Activated CD8-positive, alpha-beta T cell treated with anti-CD3 and anti-CD28 coated beads for 36 hours (primary cell): Measurements from ENCODE around the gene WDR70. TPM values are rescaled to one million over a fixed set of nuclear protein-coding genes. Genes with fewer than 3 reads are reported as not detected.
"Not testable (repeated sequence)": the region's sequence is repeated elsewhere in the genome, so short reads cannot be mapped to it uniquely, and the experiment has no call there.

ENCODE experiments used
- ATAC-seq: fragments of 200-7000 bp; cut with Tn5 transposase; one replicate; pipeline ENCODE4 v1.10.0; 2021; ENCODE audit warnings: mild to moderate bottlenecking, moderate library complexity
- CTCF ChIA-PET: fragments of 350-600 bp; sonication (Branson Sonifier 250); formaldehyde crosslinking; loops from one replicate; lab custom pipeline; 2021; ENCODE audit warnings: antibody characterized with exemption; lab: Charles Lee
- POLR2A ChIA-PET: fragments of 350-600 bp; sonication (Branson Sonifier 250); formaldehyde crosslinking; loops from one replicate; lab custom pipeline; 2021; ENCODE audit warnings: antibody characterized with exemption; lab: Charles Lee
- DNase-seq: peaks from one replicate; pipeline ENCODE4 v3.0.0-alpha.2; 2020
- H3K27ac Mint-ChIP-seq: one replicate; pipeline ENCODE4 v1.8.0; 2021; ENCODE audit warnings: mild to moderate bottlenecking, mixed read lengths
- H3K27me3 Mint-ChIP-seq: one replicate; pipeline ENCODE4 v1.8.0; 2021; ENCODE audit warnings: mixed read lengths
- H3K36me3 Mint-ChIP-seq: one replicate; pipeline ENCODE4 v1.8.0; 2021; ENCODE audit warnings: low read depth, mixed read lengths
- H3K4me1 Mint-ChIP-seq: one replicate; pipeline ENCODE4 v1.8.0; 2021; ENCODE audit warnings: low read depth, mixed read lengths
- H3K4me3 Mint-ChIP-seq: one replicate; pipeline ENCODE4 v1.8.0; 2021; ENCODE audit warnings: mild to moderate bottlenecking, moderate library complexity, mixed read lengths
- H3K9me3 Mint-ChIP-seq: one replicate; pipeline ENCODE4 v1.8.0; 2021; ENCODE audit warnings: mixed read lengths
- intact Hi-C: fragments of 100-400 bp; cut with micrococcal nuclease; formaldehyde crosslinking; loops from one replicate; pipeline ENCODE4 v1.10.0; 2022
- total RNA-seq, 2 experiments: library from RNA; stranded (reverse); gene quantifications; one replicate each; pipeline ENCODE4 v1.2.3, GENCODE V29; 2021
- TF ChIP-seq, protein P1 (sequence below): fragments of 200-600 bp; IDR thresholded peaks from one replicate; pipeline ENCODE4 v1.8.0; 2022; ENCODE audit warnings: antibody characterized with exemption, mild to moderate bottlenecking

Gene WDR70
- total RNA-seq, 2 experiments from 2014 or later, result 30.8 to 32.7 TPM

DNA sequence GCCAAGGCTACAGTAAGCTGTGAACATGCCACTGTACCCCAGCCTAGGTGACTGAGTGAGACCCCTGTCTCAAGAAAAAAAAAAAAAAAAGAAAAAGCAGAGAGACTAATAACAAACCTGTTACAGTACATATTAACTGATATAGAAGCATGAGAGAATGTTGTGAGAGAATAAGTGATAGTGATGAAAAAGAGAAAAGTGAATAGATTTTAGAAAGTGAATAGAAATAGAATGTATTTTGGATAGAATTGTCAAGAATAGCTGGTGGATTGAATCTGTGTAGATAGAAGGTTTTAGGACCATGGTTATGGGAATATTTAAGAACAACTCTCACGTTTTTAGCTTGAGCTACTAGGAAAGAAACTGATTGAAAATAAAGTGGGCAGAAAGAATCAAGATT lies 135.8 kb downstream of the WDR70 start:
- intact Hi-C loops, result no loop called here
- CTCF ChIA-PET, result no interaction called here
- TF ChIP-seq, protein P1, sequence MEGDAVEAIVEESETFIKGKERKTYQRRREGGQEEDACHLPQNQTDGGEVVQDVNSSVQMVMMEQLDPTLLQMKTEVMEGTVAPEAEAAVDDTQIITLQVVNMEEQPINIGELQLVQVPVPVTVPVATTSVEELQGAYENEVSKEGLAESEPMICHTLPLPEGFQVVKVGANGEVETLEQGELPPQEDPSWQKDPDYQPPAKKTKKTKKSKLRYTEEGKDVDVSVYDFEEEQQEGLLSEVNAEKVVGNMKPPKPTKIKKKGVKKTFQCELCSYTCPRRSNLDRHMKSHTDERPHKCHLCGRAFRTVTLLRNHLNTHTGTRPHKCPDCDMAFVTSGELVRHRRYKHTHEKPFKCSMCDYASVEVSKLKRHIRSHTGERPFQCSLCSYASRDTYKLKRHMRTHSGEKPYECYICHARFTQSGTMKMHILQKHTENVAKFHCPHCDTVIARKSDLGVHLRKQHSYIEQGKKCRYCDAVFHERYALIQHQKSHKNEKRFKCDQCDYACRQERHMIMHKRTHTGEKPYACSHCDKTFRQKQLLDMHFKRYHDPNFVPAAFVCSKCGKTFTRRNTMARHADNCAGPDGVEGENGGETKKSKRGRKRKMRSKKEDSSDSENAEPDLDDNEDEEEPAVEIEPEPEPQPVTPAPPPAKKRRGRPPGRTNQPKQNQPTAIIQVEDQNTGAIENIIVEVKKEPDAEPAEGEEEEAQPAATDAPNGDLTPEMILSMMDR, result no peak
- Mint-ChIP-seq H3K36me3 (peaks cover 35% of the 10 kb centered on the region), H3K4me1 (no peaks in the 10 kb centered on the region), H3K4me3 (no peak overlapping the region), H3K9me3 (peaks cover 3% of the 10 kb centered on the region), H3K27me3 (no peaks in the 10 kb centered on the region), H3K27ac (no peak overlapping the region)
- ATAC-seq, result no peak
- no peak for DNase-seq
- POLR2A ChIA-PET, result no interaction called here

DNA sequence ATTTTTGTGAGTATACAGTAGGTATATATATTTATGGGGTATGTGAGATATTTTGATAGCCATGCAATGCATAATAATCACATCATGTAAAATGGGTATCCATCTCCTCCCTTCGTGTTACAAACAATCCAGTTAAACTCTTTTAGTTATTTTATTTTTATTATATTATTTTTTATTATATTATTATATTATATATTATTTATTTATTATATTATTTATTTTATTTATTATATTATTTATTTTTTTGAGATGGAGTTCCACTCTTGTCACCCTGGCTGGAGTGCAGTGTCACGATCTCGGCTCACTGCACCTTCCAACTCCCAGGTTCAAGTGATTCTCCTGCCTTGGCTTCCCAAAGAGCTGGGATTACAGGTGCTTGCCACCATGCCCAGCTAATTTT lies 138.6 kb downstream of the WDR70 start:
- intact Hi-C loops, result no loop called here
- peaks cover 43% of the 10 kb centered on the region for H3K36me3 Mint-ChIP-seq
- no peak overlapping the region for H3K4me3 Mint-ChIP-seq
- ATAC-seq, result no peak
- POLR2A ChIA-PET, result no interaction called here
- TF ChIP-seq, protein P1, result no peak
- no peak overlapping the region for H3K27ac Mint-ChIP-seq
- peaks cover 3% of the 10 kb centered on the region for H3K9me3 Mint-ChIP-seq
- no peaks in the 10 kb centered on the region for H3K27me3 Mint-ChIP-seq
- CTCF ChIA-PET, result interaction anchor here (1.0 kb wide), 1 partner anchor 25 kb away, joined by 3 read pairs; no protein-coding TSS in a partner anchor
- DNase-seq, result no peak
- H3K4me1 Mint-ChIP-seq, result no peaks in the 10 kb centered on the region

DNA sequence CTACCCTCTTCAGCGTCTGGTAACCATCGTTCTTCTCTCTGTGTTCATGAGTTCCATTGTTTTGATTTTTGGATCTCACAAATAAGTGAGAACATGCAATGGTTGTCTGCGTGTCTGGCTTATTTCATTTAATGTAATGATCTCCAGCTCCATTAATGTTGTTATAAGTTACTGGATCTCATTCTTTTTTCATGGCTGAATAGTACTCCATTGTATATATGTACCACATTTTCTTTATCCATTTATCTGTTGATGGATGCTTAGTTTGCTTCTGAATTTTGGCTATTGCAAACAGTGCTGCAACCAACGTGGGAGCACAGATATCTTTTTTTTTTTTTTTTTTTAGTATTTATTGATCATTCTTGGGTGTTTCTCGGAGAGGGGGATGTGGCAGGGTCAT lies 139.2 kb downstream of the WDR70 start:
- H3K9me3 Mint-ChIP-seq, ATAC-seq, intact Hi-C loops, H3K4me1 Mint-ChIP-seq, H3K27me3 Mint-ChIP-seq, POLR2A ChIA-PET, H3K27ac Mint-ChIP-seq, H3K4me3 Mint-ChIP-seq, DNase-seq: not testable (repeated sequence)
- H3K36me3 Mint-ChIP-seq, result peaks cover 41% of the 10 kb centered on the region
- CTCF ChIA-PET, result interaction anchor here (1.0 kb wide), 1 partner anchor 24 kb away, joined by 3 read pairs; no protein-coding TSS in a partner anchor

DNA sequence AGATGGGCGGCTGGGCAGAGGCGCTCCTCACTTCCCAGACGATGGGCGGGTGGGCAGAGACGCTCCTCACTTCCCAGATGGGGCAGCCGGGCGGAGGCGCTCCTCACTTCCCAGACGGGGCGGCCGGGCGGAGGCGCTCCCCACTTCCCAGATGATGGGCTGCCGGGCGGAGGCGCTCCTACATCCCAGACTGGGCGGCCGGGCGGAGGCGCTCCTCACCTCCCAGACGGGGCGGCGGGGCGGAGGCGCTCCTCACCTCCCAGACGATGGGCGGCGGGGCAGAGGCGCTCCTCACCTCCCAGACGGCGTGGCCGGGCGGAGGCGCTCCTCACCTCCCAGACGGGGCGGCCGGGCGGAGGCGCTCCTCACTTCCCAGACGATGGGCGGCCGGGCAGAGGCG lies 140.2 kb downstream of the WDR70 start:
- intact Hi-C loops, result no loop called here
- TF ChIP-seq, protein P1, result no peak
- no peak for ATAC-seq
- H3K9me3 Mint-ChIP-seq, result peaks cover 3% of the 10 kb centered on the region
- CTCF ChIA-PET, result no interaction called here
- H3K27me3 Mint-ChIP-seq, result no peaks in the 10 kb centered on the region
- H3K4me3 Mint-ChIP-seq, result no peak overlapping the region
- no peak for DNase-seq
- POLR2A ChIA-PET, result no interaction called here
- peaks cover 46% of the 10 kb centered on the region for H3K36me3 Mint-ChIP-seq
- H3K4me1 Mint-ChIP-seq, result no peaks in the 10 kb centered on the region
- no peak overlapping the region for H3K27ac Mint-ChIP-seq

DNA sequence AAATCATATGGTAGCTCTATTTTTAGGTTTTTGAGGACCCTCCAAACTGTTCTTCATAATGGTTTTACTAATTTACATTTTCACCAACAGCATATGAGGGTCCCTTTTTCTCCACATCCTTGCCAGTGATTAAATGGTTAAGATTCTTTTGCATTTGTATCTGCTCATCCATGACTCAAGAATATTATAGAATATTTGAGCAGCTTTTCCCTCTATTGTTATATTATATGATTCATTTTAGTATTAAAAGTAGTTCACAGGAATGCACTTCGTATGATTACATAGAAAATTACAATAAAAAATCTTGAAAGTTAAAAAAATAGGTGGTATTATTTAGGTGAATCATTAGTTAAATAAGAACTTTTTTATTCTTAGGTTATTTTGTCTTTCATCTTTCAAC lies 140.7 kb downstream of the WDR70 start:
- ATAC-seq (no peak), DNase-seq (no peak)
- Mint-ChIP-seq H3K27me3 (no peaks in the 10 kb centered on the region), H3K9me3 (peaks cover 5% of the 10 kb centered on the region), H3K27ac (no peak overlapping the region), H3K36me3 (peaks cover 46% of the 10 kb centered on the region), H3K4me1 (no peaks in the 10 kb centered on the region), H3K4me3 (no peak overlapping the region)
- CTCF ChIA-PET, result no interaction called here
- TF ChIP-seq, protein P1, result no peak
- POLR2A ChIA-PET, result no interaction called here
- intact Hi-C loops, result no loop called here

DNA sequence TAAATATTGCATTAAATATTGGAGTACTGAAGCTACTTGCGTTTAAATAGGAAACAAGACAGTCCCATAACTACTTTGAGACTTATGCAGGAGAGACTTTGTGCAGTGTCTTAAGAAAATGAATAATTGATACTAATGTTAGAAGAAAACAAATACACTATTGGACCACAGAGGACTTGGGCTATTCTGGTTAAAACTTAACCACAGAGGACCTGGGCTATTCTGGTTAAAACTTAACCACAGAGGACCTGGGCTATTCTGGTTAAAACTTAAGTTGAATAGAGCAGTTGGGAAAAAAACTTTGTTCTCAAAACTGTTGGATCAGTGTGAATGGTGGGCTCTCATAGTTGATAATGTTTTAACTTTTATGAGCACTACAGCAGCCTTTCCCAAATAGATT lies 141.7 kb downstream of the WDR70 start:
- Mint-ChIP-seq H3K27ac (no peak overlapping the region), H3K27me3 (no peaks in the 10 kb centered on the region), H3K36me3 (peaks cover 40% of the 10 kb centered on the region), H3K4me3 (no peak overlapping the region), H3K9me3 (peaks cover 7% of the 10 kb centered on the region), H3K4me1 (no peaks in the 10 kb centered on the region)
- ATAC-seq (no peak), DNase-seq (no peak)
- POLR2A ChIA-PET, result interaction anchor here (0.6 kb wide), 1 partner anchor 25 kb away, joined by 3 read pairs; no protein-coding TSS in a partner anchor
- TF ChIP-seq, protein P1, result no peak
- intact Hi-C loops, result no loop called here
- CTCF ChIA-PET, result no interaction called here
